HepG2 (cell line): ENCODE measurements around the gene CARMIL3. TPM values are rescaled to one million over a fixed set of nuclear protein-coding genes. Genes with fewer than 3 reads are reported as not detected.

Experiments
- ATAC-seq: fragments of 200-7000 bp; cut with Tn5 transposase; 3 replicates; pipeline ENCODE4 v1.9.1; 2020; ENCODE audit warnings: mild to moderate bottlenecking, moderate library complexity
- BruUV-seq: library from RNA; stranded (reverse); fragments of 400-500 nt; replicated peaks from 2 replicates; lab custom pipeline; 2021; lab: Mats Ljungman, UMichigan
- CTCF ChIA-PET: fragments of 300-600 bp; formaldehyde crosslinking; extraction: SDS; loops from one replicate; lab custom pipeline; 2021; ENCODE audit warnings: low total read pairs, inconsistent platforms, low intra/inter-chr PET ratio; lab: Yijun Ruan, JAX
- POLR2A ChIA-PET: fragments of 350-600 bp; sonication (Branson Sonifier 250); formaldehyde crosslinking; loops from one replicate; lab custom pipeline; 2020; ENCODE audit warnings: antibody characterized with exemption, inconsistent platforms; lab: Yijun Ruan, JAX
- DNase-seq: peaks from one replicate; pipeline ENCODE4 v3.0.0-alpha.2; 2015; ENCODE audit warnings: low spot score
- FAIRE-seq: peaks from 3 replicates; lab custom pipeline; 2011; peaks lifted over from hg19 to GRCh38; lab: Jason Lieb, UNC
- H2AFZ ChIP-seq: one replicate; pipeline ENCODE4 v1.6.1; 2011; ENCODE audit warnings: low read length, inconsistent platforms
- H3K27ac ChIP-seq: fragments of 300-600 bp; 3 replicates; pipeline ENCODE4 v1.8.0; 2011; ENCODE audit warnings: mixed run types, mild to moderate bottlenecking, mixed read lengths, low read length, inconsistent platforms; ENCODE audit not compliant: insufficient read depth; ENCODE audit errors: extremely low read length
- H3K27me3 ChIP-seq, 2 experiments: fragments of 200-600 bp in 1 of 2; 2 replicates in 1 of 2; 3 replicates in 1 of 2; pipeline versions ENCODE4 v1.6.0 to v1.8.0; 2011; ENCODE audit warnings: low read length in 2 of 2, mild to moderate bottlenecking in 2 of 2, moderate library complexity in 2 of 2, inconsistent platforms in 1 of 2; ENCODE audit not compliant: insufficient read depth in 2 of 2, control insufficient read depth in 1 of 2
- H3K36me3 ChIP-seq, 2 experiments: fragments of 200-600 bp in 1 of 2; replicated peaks in 1 of 2; 2 replicates in 1 of 2; 3 replicates in 1 of 2; pipeline versions ENCODE4 v1.5.1 to v1.8.0; 2011; ENCODE audit warnings: low read length in 2 of 2, inconsistent platforms in 1 of 2; ENCODE audit not compliant: insufficient read depth in 2 of 2, control insufficient read depth in 1 of 2
- H3K4me1 ChIP-seq: 2 replicates; pipeline ENCODE4 v1.5.1; 2012; ENCODE audit warnings: low read length, inconsistent platforms; ENCODE audit not compliant: insufficient read depth
- H3K4me2 ChIP-seq: 2 replicates; pipeline ENCODE4 v1.6.0; 2011; ENCODE audit warnings: low read depth, low read length, inconsistent platforms
- H3K4me3 ChIP-seq, 3 experiments: fragments of 200-600 bp in 1 of 3; sonication (generic), shearing (Covaris generic) in 1 of 3; replicated peaks in 1 of 3; 2 replicates each; pipeline ENCODE4 v1.5.1; 2011 to 2016; ENCODE audit warnings: low read length in 3 of 3, inconsistent platforms in 2 of 3, low read depth in 2 of 3, mild to moderate bottlenecking in 2 of 3, control low read depth in 1 of 3, mixed read lengths in 1 of 3; ENCODE audit not compliant: insufficient read depth in 1 of 3
- H3K79me2 ChIP-seq: one replicate; pipeline ENCODE4 v1.6.1; 2011; ENCODE audit warnings: low read length, inconsistent platforms; ENCODE audit not compliant: insufficient read depth
- H3K9ac ChIP-seq: 2 replicates; pipeline ENCODE4 v1.6.0; 2011; ENCODE audit warnings: mild to moderate bottlenecking, low read depth, low read length, inconsistent platforms; ENCODE audit not compliant: insufficient read depth
- H3K9me3 ChIP-seq: 2 replicates; pipeline ENCODE4 v1.5.1; 2012; ENCODE audit warnings: mild to moderate bottlenecking, low read length
- H4K20me1 ChIP-seq: 2 replicates; pipeline ENCODE4 v1.6.0; 2011; ENCODE audit warnings: inconsistent platforms, mild to moderate bottlenecking, low read length, moderate library complexity; ENCODE audit not compliant: insufficient read depth
- ATF7 ChIP-seq, 2 experiments: fragments of 450-650 bp in 1 of 2; sonication (generic) in 1 of 2; formaldehyde crosslinking in 1 of 2; IDR thresholded peaks; 2 replicates each; pipeline versions ENCODE4 v1.4.0 to v1.6.1; 2016 to 2020; ENCODE audit warnings: antibody characterized with exemption in 1 of 2, mild to moderate bottlenecking in 1 of 2, missing genetic modification reagents in 1 of 2
- CENPT ChIP-seq: sonication (generic); formaldehyde crosslinking; IDR thresholded peaks from 2 replicates; pipeline ENCODE4 v1.8.0; 2022; ENCODE audit warnings: low read depth, mild to moderate bottlenecking, moderate library complexity, missing genetic modification reagents
- FOXP1 ChIP-seq, 2 experiments: fragments of 450-650 bp in 1 of 2; IDR thresholded peaks; 2 replicates each; pipeline ENCODE4 v1.6.1; 2017 to 2018; ENCODE audit warnings: antibody characterized with exemption in 1 of 2
- GATA4 ChIP-seq: sonication (generic); IDR thresholded peaks from 2 replicates; pipeline ENCODE4 v1.6.1; 2016; ENCODE audit warnings: antibody characterized with exemption, low read depth, borderline replicate concordance
- HOXA7 ChIP-seq: sonication (generic); formaldehyde crosslinking; IDR thresholded peaks from 2 replicates; pipeline ENCODE4 v1.8.1; 2022; ENCODE audit warnings: mild to moderate bottlenecking, missing genetic modification reagents, moderate library complexity
- IRX3 ChIP-seq: sonication (generic); formaldehyde crosslinking; IDR thresholded peaks from 2 replicates; pipeline ENCODE4 v1.8.1; 2023; ENCODE audit warnings: mild to moderate bottlenecking, low read depth, missing genetic modification reagents, borderline replicate concordance
- NFATC3 ChIP-seq: sonication (generic); formaldehyde crosslinking; IDR thresholded peaks from 2 replicates; pipeline ENCODE4 v1.5.1; 2020; ENCODE audit warnings: mild to moderate bottlenecking, missing genetic modification reagents
- ONECUT2 ChIP-seq: sonication (generic); formaldehyde crosslinking; IDR thresholded peaks from 2 replicates; pipeline ENCODE4 v1.4.0; 2020; ENCODE audit warnings: missing genetic modification reagents
- SMAD9 ChIP-seq: sonication (generic); formaldehyde crosslinking; IDR thresholded peaks from 2 replicates; pipeline ENCODE4 v1.5.1; 2020; ENCODE audit warnings: mild to moderate bottlenecking, missing genetic modification reagents
- SOX6 ChIP-seq, 2 experiments: fragments of 450-650 bp in 1 of 2; sonication (generic) in 1 of 2; formaldehyde crosslinking in 1 of 2; IDR thresholded peaks; 2 replicates each; pipeline versions ENCODE4 v1.4.0 to v1.6.1; 2017 to 2020; ENCODE audit warnings: antibody characterized with exemption in 1 of 2, mild to moderate bottlenecking in 1 of 2, missing genetic modification reagents in 1 of 2
- SP5 ChIP-seq: IDR thresholded peaks from 2 replicates; pipeline ENCODE4 v1.6.1; 2016; ENCODE audit warnings: low read depth, borderline replicate concordance
- TBX3 ChIP-seq: fragments of 450-650 bp; IDR thresholded peaks from 2 replicates; pipeline ENCODE4 v1.6.1; 2017; ENCODE audit warnings: antibody characterized with exemption, mild to moderate bottlenecking, inconsistent platforms, borderline replicate concordance
- UBTF ChIP-seq: sonication (generic); formaldehyde crosslinking; IDR thresholded peaks from 2 replicates; pipeline ENCODE4 v1.4.0; 2020; ENCODE audit warnings: mild to moderate bottlenecking, missing genetic modification reagents
- ZMAT3 ChIP-seq: sonication (generic); formaldehyde crosslinking; conservative IDR thresholded peaks from 2 replicates; pipeline ENCODE4 v1.7.0; 2021; ENCODE audit warnings: missing genetic modification reagents
- ZNF232 ChIP-seq: sonication (generic); formaldehyde crosslinking; IDR thresholded peaks from 2 replicates; pipeline ENCODE4 v1.4.0; 2020; ENCODE audit warnings: missing genetic modification reagents, borderline replicate concordance
- ZNF33B ChIP-seq: sonication (generic); formaldehyde crosslinking; IDR thresholded peaks from 2 replicates; pipeline ENCODE4 v1.5.1; 2020; ENCODE audit warnings: mild to moderate bottlenecking, missing genetic modification reagents
- ZNF468 ChIP-seq: sonication (generic); formaldehyde crosslinking; IDR thresholded peaks from 2 replicates; pipeline ENCODE4 v1.8.0; 2022; ENCODE audit warnings: mild to moderate bottlenecking, moderate library complexity, missing genetic modification reagents
- ZNF598 ChIP-seq: sonication (generic); formaldehyde crosslinking; IDR thresholded peaks from 2 replicates; pipeline ENCODE4 v1.5.1; 2020; ENCODE audit warnings: mild to moderate bottlenecking, missing genetic modification reagents, borderline replicate concordance
- ZNF605 ChIP-seq: sonication (generic); formaldehyde crosslinking; IDR thresholded peaks from 2 replicates; pipeline ENCODE4 v1.8.0; 2022; ENCODE audit warnings: mild to moderate bottlenecking, missing genetic modification reagents
- ZNF841 ChIP-seq: sonication (generic); formaldehyde crosslinking; IDR thresholded peaks from 2 replicates; pipeline ENCODE4 v1.8.1; 2023; ENCODE audit warnings: missing genetic modification reagents, borderline replicate concordance
- ZSCAN25 ChIP-seq: sonication (generic); formaldehyde crosslinking; IDR thresholded peaks from 2 replicates; pipeline ENCODE4 v1.8.0; 2022; ENCODE audit warnings: mild to moderate bottlenecking, missing genetic modification reagents
- WGBS: methylation state at CpG from one replicate; pipeline ENCODE4 v1.1.6; 2017; ENCODE audit warnings: low lambda C conversion rate; 5-methylcytosine and 5-hydroxymethylcytosine counted together
- in situ Hi-C: cut with HindIII; loops from 2 replicates; pipeline ENCODE4 v1.10.0; 2017; ENCODE audit warnings: low pct_unique_long_range_greater_than_20kb; ENCODE audit not compliant: extremely low pct_ligation_motif_present
- intact Hi-C: fragments of 100-400 bp; cut with micrococcal nuclease; formaldehyde crosslinking; loops from one replicate; pipeline ENCODE4 v1.10.0; 2022; ENCODE audit not compliant: unreplicated experiment
- polyA plus RNA-seq, 8 experiments: library from polyadenylated mRNA; depleted of rRNA in 3 of 8; stranded (reverse) in 7 of 8; unstranded in 1 of 8; fragments of >200 nt; fragmentation: Illumina TruSeq in 4 of 8; extraction: Trizol in 4 of 8; gene quantifications; 2 replicates each; pipeline versions ENCODE4 v1.2.1 to v1.2.3, GENCODE V29; 2011 to 2016; ENCODE audit warnings: low read depth in 4 of 8, missing spikeins in 1 of 8, mixed read lengths in 1 of 8; ENCODE audit not compliant: insufficient read depth in 1 of 8
- total RNA-seq, 5 experiments: library from RNA; depleted of rRNA; stranded (reverse); fragments of >200 nt; fragmentation: Illumina TruSeq; extraction: Trizol; gene quantifications; 2 replicates each; pipeline ENCODE4 v1.2.3, GENCODE V29; 2016; ENCODE audit warnings: low read depth in 1 of 5

CARMIL3 gene
- total and polyA plus RNA-seq, 2 of the 13 experiments (the other 11 are each of a cell fraction or from before 2014, with no cell fraction given), result 0.27 to 0.55 TPM

- BruUV-seq, result no TSS peak
- Histone ChIP-seq H4K20me1 (no peaks in the 10 kb centered on the region), H3K9me3 (no peaks in the 10 kb centered on the region), H3K79me2 (peaks cover 33% of the 10 kb centered on the region), H3K36me3 (peaks cover 32 to 37% of the 10 kb centered on the region in 2 experiments), H3K4me2 (peak within 1 kb of the TSS; percentile 100), H3K9ac (peak within 1 kb of the TSS; percentile 99), H3K27me3 (no peaks in the 10 kb centered on the region; a peak in 1 of 5 replicates), H3K4me1 (peaks cover 48% of the 10 kb centered on the region), H3K27ac (peak within 1 kb of the TSS; percentile 98), H2AFZ (no peak within 1 kb of the TSS), H3K4me3 (peak within 1 kb of the TSS; percentile 66 to 96 (median 85))
- DNase-seq (peak; percentile 100), ATAC-seq (peak; percentile 88), FAIRE-seq (peak; percentile 98)
- POLR2A ChIA-PET, result interaction anchor here (0.7 to 15.5 kb wide), 79 partner anchors 11 to 1348 kb away, joined by 3 to 977 read pairs (median 7); partner anchors contain the start of genes ACIN1, AP1G2, BCL2L2 and C14orf119
- in situ Hi-C loops, result loop anchor here (25.0 kb wide), 1 partner anchor 1527 kb away; the partner anchor contains the start of genes ABHD4 and DAD1
- CTCF ChIA-PET, result interaction anchor here (1.1 to 1.6 kb wide), 2 partner anchors 21 to 47 kb away, joined by 3 read pairs; partner anchors contain the start of genes IRF9 and PSME1
- intact Hi-C loops, result loop anchor here (1.0 to 10.0 kb wide), 9 partner anchors 11 to 1020 kb away; partner anchors contain the start of genes ACIN1, BCL2L2, C14orf119 and EMC9
- WGBS, result under 1% methylated on average over 65 of the region's 65 CpGs
- TF ChIP-seq ZNF468 (CRISPR knock-in tag), result no peak
- TF ChIP-seq ZNF605 (CRISPR knock-in tag), result peak; percentile 99
- no peak for TF ChIP-seq ATF7 (IDR thresholded peaks at IDR 0.05)
- TF ChIP-seq ATF7 (CRISPR knock-in tag; IDR thresholded peaks at IDR 0.05), result peak; percentile 85
- peak; percentile 31; the same call in 1 of the 2 replicates for TF ChIP-seq ONECUT2 (CRISPR knock-in tag)
- TF ChIP-seq ZNF33B (CRISPR knock-in tag), result peak; percentile 98; the same call in 1 of the 2 replicates
- peak; percentile 100 for TF ChIP-seq ZNF598 (CRISPR knock-in tag)
- TF ChIP-seq CENPT (CRISPR knock-in tag), result peak; percentile 91; the same call in 1 of the 2 replicates
- TF ChIP-seq SP5, result peak; percentile 99
- peak; percentile 95 for TF ChIP-seq TBX3
- TF ChIP-seq ZSCAN25 (CRISPR knock-in tag), result peak; percentile 86; the same call in 1 of the 2 replicates
- no peak; the same call in 1 of the 2 replicates for TF ChIP-seq FOXP1 (IDR thresholded peaks at IDR 0.05)
- peak; percentile 5; the same call in 1 of the 2 replicates for TF ChIP-seq FOXP1 (CRISPR knock-in tag; IDR thresholded peaks at IDR 0.05)
- TF ChIP-seq IRX3 (CRISPR knock-in tag), result 0 out of 2 replicates have a peak, but pooled peaks have one; percentile 68
- peak; percentile 96 for TF ChIP-seq GATA4
- no peak for TF ChIP-seq ZNF841 (CRISPR knock-in tag)
- peak; percentile 16; the same call in 1 of the 2 replicates for TF ChIP-seq UBTF
- TF ChIP-seq SMAD9 (CRISPR knock-in tag), result peak; percentile 98
- no peak for TF ChIP-seq SOX6 (IDR thresholded peaks at IDR 0.05)
- TF ChIP-seq SOX6 (CRISPR knock-in tag; IDR thresholded peaks at IDR 0.05), result peak; percentile 89
- no peak for TF ChIP-seq HOXA7 (CRISPR knock-in tag)
- TF ChIP-seq ZMAT3 (CRISPR knock-in tag), result peak; percentile 89
- peak; percentile 91 for TF ChIP-seq ZNF232
- TF ChIP-seq NFATC3, result peak; percentile 99
These were observed 63.0 kb downstream of the CARMIL3 start, which contains the start of the genes DCAF11 and NRL for GRCh38 chr14:24114532-24115421. DCAF11 (plus strand) TSS chr14:24114777; CDS start chr14:24115595, 818 bp downstream. NRL (minus strand) TSS chr14:24114949; CDS start chr14:24082848, 32,101 bp downstream.
